Liver (tissue), 9 donors: ENCODE data around the gene PGAM1. TPM values are rescaled to one million over a fixed set of nuclear protein-coding genes. Genes with fewer than 3 reads are reported as not detected.

ENCODE experiments used
- DNase-seq: peaks from one replicate; pipeline ENCODE4 v3.0.0-alpha.2; 2017; ENCODE audit warnings: low spot score
- H3K27ac ChIP-seq, 2 donors: one replicate each; pipeline ENCODE4 v1.7.0; 2013; ENCODE audit warnings: inconsistent platforms in 2 of 2, low read length in 2 of 2, control low read depth in 1 of 2, low read depth in 1 of 2, mild to moderate bottlenecking in 1 of 2
- H3K27me3 ChIP-seq, 4 donors: one replicate each; pipeline versions ENCODE4 v1.6.1 to v1.7.0; 2013; ENCODE audit warnings: low read length in 3 of 4, inconsistent platforms in 1 of 4, mild to moderate bottlenecking in 1 of 4, moderate library complexity in 1 of 4; ENCODE audit not compliant: control insufficient read depth in 4 of 4, insufficient read depth in 4 of 4
- H3K36me3 ChIP-seq, 4 donors: one replicate each; pipeline versions ENCODE4 v1.6.1 to v1.7.0; 2013; ENCODE audit warnings: low read length in 3 of 4, mild to moderate bottlenecking in 3 of 4, low read depth in 1 of 4, moderate library complexity in 1 of 4; ENCODE audit not compliant: control insufficient read depth in 4 of 4, insufficient read depth in 3 of 4
- H3K4me1 ChIP-seq, 4 donors: one replicate each; pipeline versions ENCODE4 v1.6.1 to v1.7.0; 2013; ENCODE audit warnings: low read length in 3 of 4, mild to moderate bottlenecking in 3 of 4, moderate library complexity in 1 of 4; ENCODE audit not compliant: control insufficient read depth in 4 of 4, insufficient read depth in 4 of 4
- H3K4me3 ChIP-seq, 3 donors: one replicate each; pipeline versions ENCODE4 v1.6.1 to v1.7.0; 2013; ENCODE audit warnings: low read length in 3 of 3, control low read depth in 1 of 3, low read depth in 1 of 3, mild to moderate bottlenecking in 1 of 3
- H3K9ac ChIP-seq, 2 donors: one replicate each; pipeline ENCODE4 v1.7.0; 2013; ENCODE audit warnings: low read length in 2 of 2, mild to moderate bottlenecking in 2 of 2, moderate library complexity in 2 of 2, control low read depth in 1 of 2, low read depth in 1 of 2
- H3K9me3 ChIP-seq, 4 donors: one replicate each; pipeline versions ENCODE4 v1.6.1 to v1.7.0; 2013; ENCODE audit warnings: low read length in 3 of 4; ENCODE audit not compliant: control insufficient read depth in 4 of 4
- ATF3 ChIP-seq: IDR thresholded peaks from 2 replicates; pipeline ENCODE4 v1.6.1; 2016; ENCODE audit warnings: antibody characterized with exemption
- EGR1 ChIP-seq, 2 donors: IDR thresholded peaks; 2 replicates each; pipeline ENCODE4 v1.6.1; 2016 to 2018; ENCODE audit warnings: antibody characterized with exemption in 2 of 2, low read depth in 2 of 2
- FOXA2 ChIP-seq: IDR thresholded peaks from 2 replicates; pipeline ENCODE4 v1.6.1; 2016; ENCODE audit warnings: antibody characterized with exemption
- HNF4A ChIP-seq, 2 donors: conservative IDR thresholded peaks; 2 replicates each; pipeline ENCODE4 v1.6.1; 2016; ENCODE audit warnings: antibody characterized with exemption in 2 of 2, mild to moderate bottlenecking in 2 of 2
- JUND ChIP-seq, 2 donors: IDR thresholded peaks; 2 replicates each; pipeline ENCODE4 v1.6.1; 2016; ENCODE audit warnings: antibody characterized with exemption in 2 of 2
- RAD21 ChIP-seq, 2 donors: IDR thresholded peaks; 2 replicates each; pipeline ENCODE4 v1.6.1; 2016; ENCODE audit warnings: antibody characterized with exemption in 2 of 2, mild to moderate bottlenecking in 2 of 2
- REST ChIP-seq: IDR thresholded peaks from 2 replicates; pipeline ENCODE4 v1.6.1; 2016; ENCODE audit warnings: antibody characterized with exemption, mild to moderate bottlenecking
- RXRA ChIP-seq, 2 donors: IDR thresholded peaks; 2 replicates each; pipeline ENCODE4 v1.6.1; 2017 to 2018; ENCODE audit warnings: antibody characterized with exemption in 2 of 2, mild to moderate bottlenecking in 1 of 2
- TAF1 ChIP-seq: conservative IDR thresholded peaks from 2 replicates; pipeline ENCODE4 v1.6.1; 2016; ENCODE audit warnings: antibody characterized with exemption, mild to moderate bottlenecking
- YY1 ChIP-seq: IDR thresholded peaks from 2 replicates; pipeline ENCODE4 v1.6.1; 2016; ENCODE audit warnings: antibody characterized with exemption, mild to moderate bottlenecking
- ZBTB33 ChIP-seq: IDR thresholded peaks from 2 replicates; pipeline ENCODE4 v1.6.1; 2016; ENCODE audit warnings: antibody characterized with exemption
- WGBS: extraction: QIAGEN DNeasy Blood & Tissue Kit; methylation state at CpG from one replicate; pipeline ENCODE4 v1.1.7; 2013; 5-methylcytosine and 5-hydroxymethylcytosine counted together
- polyA plus RNA-seq, 2 donors: library from polyadenylated mRNA; stranded (reverse) in 1 of 2; unstranded in 1 of 2; fragments of 200-250 nt in 1 of 2; fragments of >200 nt in 1 of 2; fragmentation: Nextera tagmentation in 1 of 2; extraction: Ambion mirVana in 1 of 2; gene quantifications; one replicate each; pipeline versions ENCODE4 v1.2.1 to v1.2.3, GENCODE V29; 2013 to 2015
- total RNA-seq, 2 donors: library from RNA; depleted of rRNA; stranded (reverse); fragments of >200 nt; gene quantifications; one replicate each; pipeline ENCODE4 v1.2.3, GENCODE V29; 2014
- TF ChIP-seq, protein P1 (sequence below): fragments of 150-350 bp; IDR thresholded peaks from 2 replicates; pipeline ENCODE4 v1.5.1; 2017; ENCODE audit warnings: improper control_type of control experiment, low read depth, low read length; ENCODE audit not compliant: missing input control
- TF ChIP-seq, protein P2 (sequence below): IDR thresholded peaks from 2 replicates; pipeline ENCODE4 v1.6.1; 2016; ENCODE audit warnings: antibody characterized with exemption
- donor health status: healthy.
- donor health status: healthy.
- donor health status: healthy.
- donor health status: healthy.
- donor health status: healthy.

Gene PGAM1
- total and polyA plus RNA-seq, 4 donors = 52.0 to 178 (median 106) TPM

DNA sequence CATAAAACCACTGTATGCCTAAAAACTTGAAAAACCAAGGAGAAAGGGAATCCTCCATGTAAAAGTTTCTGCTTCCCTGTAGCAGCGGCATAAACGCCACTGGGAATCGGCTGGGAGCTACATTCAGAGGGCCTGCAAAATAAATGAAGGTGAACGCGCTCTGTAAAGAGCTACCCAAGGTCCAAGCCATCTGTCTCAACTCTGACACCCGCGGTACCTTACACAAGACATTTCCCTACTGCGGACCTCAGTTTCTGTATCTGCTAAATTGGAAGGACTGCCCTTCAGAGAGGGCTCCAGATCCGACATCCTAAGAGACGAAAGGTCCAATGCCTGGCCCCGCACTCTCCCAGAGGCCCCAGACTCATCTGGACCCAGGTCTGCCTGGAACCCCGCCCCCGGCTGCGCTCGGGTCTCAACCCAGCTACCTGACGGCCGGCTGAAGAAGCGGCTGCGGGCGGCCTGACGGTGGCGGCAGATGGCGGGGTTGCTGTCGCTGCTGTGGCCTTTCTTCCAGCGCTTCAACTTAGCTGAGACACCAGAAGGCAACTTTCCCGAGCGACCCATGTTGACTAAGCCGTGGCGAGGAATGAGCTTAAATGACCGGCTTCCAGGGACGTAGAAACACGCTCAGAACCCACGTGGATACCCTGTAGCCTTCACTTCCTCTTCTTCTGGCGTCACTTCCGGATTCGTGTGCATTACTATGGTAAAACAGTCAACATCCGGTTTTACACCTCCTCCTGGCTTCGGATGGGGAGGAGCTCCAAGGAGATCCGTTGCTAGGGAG lies 25.1 kb upstream of the PGAM1 start, which contains the start of gene RRP12 (continued):
- TF ChIP-seq, protein P1, sequence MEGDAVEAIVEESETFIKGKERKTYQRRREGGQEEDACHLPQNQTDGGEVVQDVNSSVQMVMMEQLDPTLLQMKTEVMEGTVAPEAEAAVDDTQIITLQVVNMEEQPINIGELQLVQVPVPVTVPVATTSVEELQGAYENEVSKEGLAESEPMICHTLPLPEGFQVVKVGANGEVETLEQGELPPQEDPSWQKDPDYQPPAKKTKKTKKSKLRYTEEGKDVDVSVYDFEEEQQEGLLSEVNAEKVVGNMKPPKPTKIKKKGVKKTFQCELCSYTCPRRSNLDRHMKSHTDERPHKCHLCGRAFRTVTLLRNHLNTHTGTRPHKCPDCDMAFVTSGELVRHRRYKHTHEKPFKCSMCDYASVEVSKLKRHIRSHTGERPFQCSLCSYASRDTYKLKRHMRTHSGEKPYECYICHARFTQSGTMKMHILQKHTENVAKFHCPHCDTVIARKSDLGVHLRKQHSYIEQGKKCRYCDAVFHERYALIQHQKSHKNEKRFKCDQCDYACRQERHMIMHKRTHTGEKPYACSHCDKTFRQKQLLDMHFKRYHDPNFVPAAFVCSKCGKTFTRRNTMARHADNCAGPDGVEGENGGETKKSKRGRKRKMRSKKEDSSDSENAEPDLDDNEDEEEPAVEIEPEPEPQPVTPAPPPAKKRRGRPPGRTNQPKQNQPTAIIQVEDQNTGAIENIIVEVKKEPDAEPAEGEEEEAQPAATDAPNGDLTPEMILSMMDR = no peak
- TF ChIP-seq TAF1 (peak; percentile 36), FOXA2 (peak; percentile 39)
- TF ChIP-seq, protein P2, sequence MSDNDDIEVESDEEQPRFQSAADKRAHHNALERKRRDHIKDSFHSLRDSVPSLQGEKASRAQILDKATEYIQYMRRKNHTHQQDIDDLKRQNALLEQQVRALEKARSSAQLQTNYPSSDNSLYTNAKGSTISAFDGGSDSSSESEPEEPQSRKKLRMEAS = peak; percentile 99

- no peak for TF ChIP-seq HNF4A (conservative IDR thresholded peaks at IDR 0.05)
- no peak for TF ChIP-seq YY1
- no peak for TF ChIP-seq REST
- no peak for TF ChIP-seq JUND (IDR thresholded peaks at IDR 0.05)
- TF ChIP-seq RXRA (IDR thresholded peaks at IDR 0.05) = peak in 1 of 2 donors; percentile 4
- Histone ChIP-seq H3K36me3 (peaks cover 0 to 3% (median under 1%) of the 10 kb centered on the region in 4 donors), H3K27ac (peak overlapping the region in 1 of 2 donors; percentile 75), H3K27me3 (no peaks in the 10 kb centered on the region), H3K4me3 (no peak overlapping the region), H3K9me3 (no peaks in the 10 kb centered on the region), H3K9ac (no peak overlapping the region), H3K4me1 (peaks cover 6 to 11% (median 7%) of the 10 kb centered on the region in 4 donors)
- WGBS = 65% methylated on average over 13 of the region's 13 CpGs
- no peak for DNase-seq
These were observed 24.5 kb upstream of the PGAM1 start for GRCh38 chr10:97401455-97401919.

- Histone ChIP-seq H3K9me3 (no peaks in the 10 kb centered on the region), H3K4me3 (no peak overlapping the region), H3K27me3 (no peaks in the 10 kb centered on the region), H3K9ac (no peak overlapping the region), H3K27ac (no peak overlapping the region), H3K4me1 (peaks cover 6 to 18% (median 9%) of the 10 kb centered on the region in 4 donors), H3K36me3 (no peaks in the 10 kb centered on the region)
- TF ChIP-seq REST (no peak), EGR1 (IDR thresholded peaks at IDR 0.05; ENCODE audit: low read depth in 2 of 2) (no peak), RAD21 (IDR thresholded peaks at IDR 0.05) (no peak), ATF3 (no peak), ZBTB33 (no peak)
- TF ChIP-seq, protein P1 = no peak
- DNase-seq = no peak
These were observed 21.9 kb upstream of the PGAM1 start for GRCh38 chr10:97404044-97404443.
